Right ventricle myocardium superior (tissue), 1 donor: Measurements from ENCODE around the gene LEFTY2. TPM values are rescaled to one million over a fixed set of nuclear protein-coding genes. Genes with fewer than 3 reads are reported as not detected.
"Not testable (repeated sequence)": the region's sequence is repeated elsewhere in the genome, so short reads cannot be mapped to it uniquely, and the experiment has no call there.

Source experiments
- ATAC-seq: fragments of 200-7000 bp; cut with Tn5 transposase; one replicate; pipeline ENCODE4 v1.9.1; 2020; ENCODE audit warnings: mild to moderate bottlenecking; ENCODE audit not compliant: poor library complexity
- DNase-seq: peaks from one replicate; pipeline ENCODE4 v3.0.0-alpha.2; 2020
- intact Hi-C: fragments of 100-400 bp; cut with DNase I; formaldehyde crosslinking; loops from one replicate; pipeline ENCODE4 v1.11.2; 2022
- long read RNA-seq: library from polyadenylated mRNA; unstranded; transcript quantifications from one replicate; pipeline ENCODE4 v2.0.0, GENCODE V29; 2021
- total RNA-seq: library from RNA; stranded (reverse); fragmentation: NEBNext Ultra II Directional; extraction: Animal tissue kit (Norgen Biotek cat#: 25700); gene quantifications from one replicate; pipeline ENCODE4 v1.2.1, GENCODE V29; 2021
- donor health status: DM: no; HTN: yes; CAD: no; lungs with severe emphysema.

Gene LEFTY2, protein sequence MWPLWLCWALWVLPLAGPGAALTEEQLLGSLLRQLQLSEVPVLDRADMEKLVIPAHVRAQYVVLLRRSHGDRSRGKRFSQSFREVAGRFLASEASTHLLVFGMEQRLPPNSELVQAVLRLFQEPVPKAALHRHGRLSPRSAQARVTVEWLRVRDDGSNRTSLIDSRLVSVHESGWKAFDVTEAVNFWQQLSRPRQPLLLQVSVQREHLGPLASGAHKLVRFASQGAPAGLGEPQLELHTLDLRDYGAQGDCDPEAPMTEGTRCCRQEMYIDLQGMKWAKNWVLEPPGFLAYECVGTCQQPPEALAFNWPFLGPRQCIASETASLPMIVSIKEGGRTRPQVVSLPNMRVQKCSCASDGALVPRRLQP
- total RNA-seq: 0.24 TPM
- long read RNA-seq, partial matches to known transcripts: 0 of 3 reads
- long read RNA-seq, other reads (novel, unspliced or antisense): 0 of 3 reads

DNA sequence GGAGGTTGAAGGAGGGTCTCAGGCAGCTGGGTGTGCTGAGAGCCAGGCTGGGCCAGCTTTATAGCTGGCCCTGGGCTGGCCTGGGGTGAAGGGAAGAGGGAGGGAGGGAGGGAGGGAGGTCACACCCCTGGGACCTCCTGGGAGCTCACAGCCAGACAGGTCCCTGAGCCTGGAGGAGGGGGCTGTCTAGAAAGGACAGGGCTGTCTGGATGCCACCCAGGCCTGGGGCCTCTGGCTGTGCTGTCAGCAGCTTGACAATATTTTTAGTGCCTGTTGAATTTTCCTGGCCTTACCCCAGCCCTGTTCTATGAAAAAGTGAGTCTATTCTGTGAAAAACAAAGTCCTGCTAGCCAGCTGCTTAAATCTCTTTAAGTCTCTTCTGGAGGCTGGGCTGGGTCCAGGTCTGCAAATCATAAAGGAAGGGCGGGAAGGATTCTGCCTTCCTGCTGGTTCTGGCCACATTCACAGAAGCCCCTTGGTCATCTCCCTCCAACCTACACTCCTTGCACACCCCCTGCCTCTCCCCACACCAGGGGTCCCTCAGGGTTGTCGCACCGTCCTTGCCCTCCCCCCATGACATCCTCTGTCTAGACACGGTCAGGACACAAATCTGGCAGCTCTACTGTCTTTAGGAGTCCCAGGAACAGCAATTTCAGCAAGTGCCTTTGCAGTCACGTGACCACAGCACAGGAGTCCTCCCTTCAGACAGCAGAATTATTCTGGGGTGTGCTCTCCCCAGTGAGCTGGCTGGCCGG lies at the start of gene LEFTY2:
LEFTY2 (minus strand) TSS at position 34 of the 755 bp plus-strand sequence. CDS start 80 bp downstream, outside the sequence.
- ATAC-seq: peak; percentile 56
- intact Hi-C loops: no loop called here
- no peak for DNase-seq

DNA sequence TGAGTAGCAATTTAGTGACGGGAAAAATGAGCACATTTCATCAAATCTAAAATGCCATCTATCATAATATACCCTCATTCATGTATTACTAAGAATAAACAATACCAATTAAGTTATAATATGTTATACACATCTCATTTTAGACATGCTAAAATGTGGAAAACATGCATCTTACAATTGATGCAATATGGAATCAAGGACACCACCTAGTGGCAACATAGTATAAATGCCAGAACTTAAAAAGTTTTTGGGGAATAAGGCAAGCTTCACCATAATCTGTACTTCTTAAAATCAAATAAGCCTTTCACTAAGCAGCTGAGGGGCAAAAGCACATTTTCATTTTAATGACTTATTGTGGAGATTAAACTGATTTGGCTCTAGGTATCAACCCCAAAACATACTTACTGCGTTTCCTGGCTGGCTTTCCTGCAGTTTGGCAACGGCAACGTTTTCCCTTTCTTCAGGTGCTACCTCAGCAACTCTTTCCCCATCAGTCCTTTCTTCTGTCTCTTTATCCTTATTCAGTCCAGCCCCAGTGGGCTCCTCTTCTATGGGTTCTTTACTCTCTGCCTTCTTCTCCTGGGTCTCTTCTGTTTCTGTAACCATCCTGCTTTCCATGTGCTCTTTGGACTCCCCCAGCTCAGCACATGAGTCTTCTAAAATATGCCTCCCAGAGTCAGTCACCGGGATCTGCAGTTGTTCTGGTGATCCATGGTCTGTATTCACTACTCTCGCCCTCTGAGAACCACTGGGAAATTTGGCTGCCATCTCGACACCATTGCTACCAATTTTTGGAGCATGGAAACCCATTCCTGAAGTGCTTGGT lies 46.7 kb upstream of the LEFTY2 start:
- DNase-seq (no peak), ATAC-seq (no peak)
- intact Hi-C loops: no loop called here

DNA sequence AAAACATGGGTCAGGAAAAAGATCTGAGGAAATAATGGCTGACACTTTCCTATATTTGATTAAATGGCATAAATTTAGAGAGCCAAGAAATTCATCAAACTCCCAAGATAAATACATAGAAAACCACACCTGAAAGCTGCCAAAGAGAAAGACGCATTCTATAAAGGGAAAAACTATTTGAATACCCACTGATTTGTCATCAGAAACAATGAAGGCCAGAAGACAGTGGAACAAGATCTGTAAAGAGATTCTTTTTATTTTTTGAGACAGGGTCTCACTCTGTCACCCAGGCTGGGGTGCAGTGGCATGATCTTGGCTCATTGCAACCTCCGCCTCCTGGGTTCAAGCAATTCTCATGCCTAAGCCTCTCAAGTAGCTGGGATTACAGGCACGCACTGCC lies 40.7 kb upstream of the LEFTY2 start:
- DNase-seq (no peak), ATAC-seq (no peak)
- intact Hi-C loops: no loop called here

DNA sequence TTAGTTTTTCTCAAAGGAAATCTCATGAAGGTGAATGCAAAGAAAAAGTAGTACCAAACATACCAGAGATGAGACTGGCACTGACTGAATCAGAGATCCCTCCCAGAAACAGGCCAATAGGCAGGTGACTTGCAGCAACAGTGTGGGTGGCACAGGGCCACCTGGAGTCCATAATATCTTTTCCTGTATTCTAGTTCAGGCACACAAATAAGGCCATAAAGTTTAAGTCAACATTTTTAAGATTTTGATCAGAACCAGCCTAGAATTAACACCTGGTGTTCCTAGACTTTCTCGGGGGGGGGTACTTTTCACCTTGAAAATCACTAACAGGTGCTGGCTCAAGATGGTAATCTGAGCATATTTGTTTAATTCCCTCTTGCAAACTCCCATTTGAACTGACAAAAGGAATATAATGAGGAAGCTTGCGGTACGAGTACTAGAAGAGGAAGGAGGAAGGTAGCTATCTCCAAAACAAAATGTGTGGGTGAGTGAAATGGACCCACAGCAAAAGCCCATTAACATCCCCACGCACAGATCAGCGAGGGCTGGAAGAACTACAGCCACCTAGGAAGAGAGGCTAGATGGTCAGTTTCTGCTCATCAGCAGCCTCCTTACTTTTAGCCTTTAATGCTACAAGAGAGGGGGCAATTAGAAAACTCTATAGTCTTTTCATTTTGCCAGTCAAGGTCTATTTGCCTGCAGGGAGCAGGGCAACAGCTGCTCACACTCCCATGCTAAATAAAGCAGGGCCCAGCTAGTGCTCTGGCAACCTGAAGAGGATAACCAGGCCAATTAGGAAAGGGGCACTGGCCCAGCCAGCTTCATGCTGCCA lies 39.2 kb upstream of the LEFTY2 start:
- intact Hi-C loops: no loop called here
- ATAC-seq (peak; percentile 73), DNase-seq (no peak)

DNA sequence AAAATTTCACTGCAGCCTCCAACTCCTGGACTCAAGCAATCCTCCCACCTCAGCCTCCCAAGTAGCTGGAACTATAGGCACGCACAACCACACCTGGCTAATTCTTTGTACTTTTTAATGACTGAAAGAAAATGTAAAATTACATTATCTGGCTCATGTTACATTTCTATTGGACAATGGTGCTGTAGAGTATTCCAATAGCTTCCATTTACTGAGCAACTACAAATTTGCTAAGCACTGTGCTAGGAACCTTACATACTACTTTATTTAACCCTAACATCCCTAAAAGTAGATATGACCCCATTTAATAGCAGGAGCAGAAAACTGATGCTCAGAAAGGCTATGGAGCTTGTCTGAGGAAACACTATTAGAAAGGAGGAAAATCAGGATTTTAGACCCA lies 38.4 kb upstream of the LEFTY2 start:
- no peak for ATAC-seq
- no peak for DNase-seq
- intact Hi-C loops: loop anchor here (5.0 to 10.0 kb wide), 2 partner anchors 205 to 662 kb away; partner anchors contain the start of gene SRP9

DNA sequence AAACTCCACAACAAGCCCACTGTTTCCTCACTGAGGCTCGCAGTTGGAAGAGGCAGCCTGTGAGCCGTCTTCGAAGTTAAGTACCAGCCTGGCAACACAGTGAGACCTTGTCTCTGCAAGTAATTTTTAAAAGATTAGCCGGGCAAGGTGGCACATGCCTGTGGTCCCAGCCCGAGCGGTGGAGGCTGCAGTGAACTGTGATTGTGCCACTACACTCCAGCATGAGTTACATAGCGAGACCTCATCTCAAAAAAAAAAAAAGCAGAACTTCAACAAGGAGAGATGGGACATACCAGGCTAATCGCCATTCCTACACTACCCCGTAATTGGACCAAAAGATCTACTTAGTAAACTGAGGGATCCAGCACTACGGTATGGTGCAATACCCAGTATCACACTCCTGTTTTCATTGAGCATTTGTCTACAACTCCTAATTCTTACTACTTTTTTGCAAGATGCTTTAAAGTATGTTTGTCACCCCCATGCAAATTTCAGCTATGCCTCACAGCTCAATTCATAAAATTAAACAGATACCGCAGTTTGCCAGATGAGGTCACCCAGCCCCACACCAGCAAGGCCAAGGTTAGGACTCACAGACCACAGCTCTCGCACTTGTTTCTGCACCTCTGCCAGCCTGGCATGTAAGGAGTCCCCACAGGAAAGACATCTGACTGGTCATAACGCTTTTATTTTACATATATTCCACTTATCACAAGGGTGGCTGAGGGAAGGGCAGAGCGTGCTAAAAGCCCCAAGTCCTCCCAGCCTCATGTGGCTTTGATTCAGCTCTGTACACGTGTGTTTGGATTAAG lies 37.1 kb upstream of the LEFTY2 start:
- DNase-seq (no peak), ATAC-seq (no peak)
- intact Hi-C loops: loop anchor here (2.0 to 10.0 kb wide), 3 partner anchors 203 to 661 kb away; partner anchors contain the start of gene SRP9

DNA sequence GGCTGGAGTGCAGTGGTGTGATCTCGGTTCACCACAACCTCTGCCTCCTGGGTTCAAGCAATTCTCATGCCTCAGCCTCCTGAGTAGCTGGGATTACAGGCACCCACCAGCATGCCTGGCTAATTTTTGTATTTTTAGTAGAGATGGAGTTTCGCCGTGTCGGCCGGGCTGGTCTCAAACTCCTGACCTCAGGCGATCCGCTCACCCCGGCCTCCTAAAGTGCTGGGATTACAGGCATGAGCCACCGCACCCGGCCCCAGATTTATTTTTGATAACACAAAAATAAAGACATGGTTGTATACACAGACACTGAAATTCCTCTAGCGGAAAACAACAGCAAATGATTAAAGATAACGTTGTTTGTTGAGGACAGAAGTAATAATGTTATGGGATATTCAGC lies 34.1 kb upstream of the LEFTY2 start:
- not testable (repeated sequence) for ATAC-seq, DNase-seq
- intact Hi-C loops: loop anchor here (5.0 to 10.0 kb wide), 2 partner anchors 200 to 658 kb away; partner anchors contain the start of gene SRP9

DNA sequence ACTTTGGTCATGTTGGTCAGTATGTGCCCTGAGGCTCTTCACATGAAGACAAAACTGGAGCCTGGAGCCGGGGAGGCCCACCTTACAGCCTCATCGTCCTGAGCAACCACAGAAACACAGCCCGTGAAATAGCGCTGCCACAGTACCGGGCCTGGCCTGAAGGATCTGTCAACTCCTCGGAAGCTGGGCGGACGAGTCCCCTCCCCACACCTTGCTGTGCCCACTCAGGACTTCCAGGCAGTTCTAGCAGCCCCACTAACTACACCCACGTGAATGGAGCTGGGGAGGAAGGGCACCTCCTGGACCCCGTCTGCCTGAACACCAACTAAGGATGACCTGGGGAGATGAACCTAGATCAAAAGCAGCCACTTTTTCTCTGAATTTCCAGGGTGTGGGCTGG lies 33.4 kb upstream of the LEFTY2 start:
- no peak for DNase-seq
- ATAC-seq: no peak
- intact Hi-C loops: loop anchor here (10.0 kb wide), 1 partner anchor 200 kb away; the partner anchor contains the start of gene SRP9

DNA sequence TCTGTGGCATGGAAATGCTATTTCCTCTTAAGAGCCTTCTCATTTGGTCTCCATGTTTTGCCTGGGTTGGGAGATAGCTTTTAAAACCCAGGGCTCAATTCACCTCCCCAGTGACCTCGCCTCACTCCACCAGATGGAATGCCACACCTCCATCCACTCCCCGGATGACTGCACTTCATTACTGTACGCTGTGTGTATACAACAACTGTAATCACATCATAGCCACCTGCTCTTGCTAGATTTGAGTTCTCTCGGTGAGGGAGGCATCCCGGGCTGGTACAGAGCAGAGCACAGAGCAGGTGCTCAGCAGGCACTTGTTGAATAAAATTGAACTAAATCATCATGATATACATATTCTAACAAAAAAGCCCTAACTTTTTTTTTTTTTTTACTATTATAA lies 32.1 kb upstream of the LEFTY2 start:
- DNase-seq: no peak
- no peak for ATAC-seq
- intact Hi-C loops: loop anchor here (10.0 kb wide), 1 partner anchor 198 kb away; the partner anchor contains the start of gene SRP9

DNA sequence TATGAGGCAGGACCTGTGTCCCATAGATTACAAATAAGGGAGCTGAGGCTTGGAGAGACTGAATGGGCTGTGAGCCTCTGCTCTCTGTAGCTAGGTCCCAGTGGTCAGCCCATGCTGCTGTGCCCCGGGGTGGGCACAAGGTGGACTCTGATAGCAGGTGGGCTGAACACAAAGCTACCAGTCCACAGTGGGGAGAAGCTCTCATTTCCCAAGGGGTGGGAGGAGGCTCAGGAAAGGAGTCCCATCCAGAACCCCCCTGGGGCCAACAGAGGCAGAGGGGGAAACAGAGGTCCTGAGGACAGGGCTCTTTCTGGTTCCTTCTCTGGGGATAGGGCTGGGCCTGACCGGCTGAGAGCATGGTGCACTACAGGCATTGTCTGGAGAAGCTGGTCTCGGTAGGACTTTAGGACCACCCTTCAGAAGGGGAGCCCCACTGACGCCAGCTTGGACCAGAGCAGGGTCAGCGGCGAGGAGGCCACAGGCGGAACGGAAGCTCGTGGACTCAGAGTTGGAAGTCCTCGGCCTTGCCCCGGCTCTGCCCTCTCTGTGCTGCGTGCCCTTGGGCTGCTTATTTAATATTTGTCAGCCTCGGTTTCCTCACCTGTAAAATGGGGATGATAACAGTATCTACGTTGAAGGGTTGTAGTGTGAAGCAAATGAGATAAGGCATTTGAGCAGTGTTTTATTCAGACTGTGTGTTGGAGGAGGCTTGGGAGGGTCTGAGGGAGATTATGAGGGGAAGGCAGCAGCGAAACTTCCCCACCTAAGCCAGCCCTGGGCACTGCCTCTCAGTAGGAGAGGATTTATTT lies 31.5 kb upstream of the LEFTY2 start:
- ATAC-seq: no peak

DNA sequence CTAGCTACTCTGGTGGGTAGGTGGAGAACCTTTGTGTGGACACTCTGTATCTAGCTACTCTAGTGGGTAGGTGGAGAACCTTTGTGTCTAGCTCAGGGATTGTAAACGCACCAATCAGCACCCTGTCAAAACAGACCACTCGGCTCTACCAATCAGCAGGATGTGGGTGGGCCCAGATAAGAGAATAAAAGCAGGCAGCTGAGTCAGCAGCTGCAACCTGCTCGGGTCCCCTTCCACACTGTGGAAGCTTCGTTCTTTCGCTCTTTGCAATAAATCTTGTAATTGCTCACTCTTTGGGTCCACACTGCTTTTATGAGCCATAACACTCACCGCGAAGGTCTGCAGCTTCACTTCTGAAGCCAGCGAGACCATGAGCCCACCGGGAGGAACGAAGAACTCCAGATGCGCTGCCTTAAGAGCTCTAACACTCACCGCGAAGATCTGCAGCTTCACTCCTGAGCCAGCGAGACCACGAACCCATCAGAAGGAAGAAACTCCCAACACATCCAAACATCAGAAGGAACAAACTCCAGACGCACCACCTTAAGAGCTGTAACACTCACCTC lies 29.7 kb upstream of the LEFTY2 start:
- not testable (repeated sequence) for DNase-seq, ATAC-seq
- intact Hi-C loops: loop anchor here (10.0 kb wide), 1 partner anchor 196 kb away; the partner anchor contains the start of gene SRP9

More for the DNA sequence above, 31.5 kb upstream of the LEFTY2 start:
- DNase-seq: no peak
- intact Hi-C loops: loop anchor here (10.0 kb wide), 1 partner anchor 198 kb away; the partner anchor contains the start of gene SRP9

DNA sequence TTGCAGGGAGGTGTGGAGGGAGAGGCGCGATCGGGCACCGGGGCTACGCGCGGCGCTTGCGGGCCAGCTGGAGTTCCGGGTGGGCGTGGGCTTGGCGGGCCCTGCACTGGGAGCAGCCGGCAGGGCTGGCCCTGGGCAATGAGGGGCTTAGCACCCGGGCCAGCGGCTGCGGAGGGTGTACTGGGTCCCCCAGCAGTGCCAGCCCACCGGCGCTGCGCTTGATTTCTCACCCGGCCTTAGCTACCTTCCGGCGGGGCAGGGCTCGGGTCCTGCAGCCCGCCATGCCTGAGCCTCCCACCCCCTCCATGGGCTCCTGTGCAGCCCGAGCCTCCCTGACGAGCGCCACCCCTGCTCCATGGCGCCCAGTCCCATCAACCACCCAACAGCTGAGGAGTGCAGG lies 28.7 kb upstream of the LEFTY2 start:
- not testable (repeated sequence) for ATAC-seq, DNase-seq
- intact Hi-C loops: loop anchor here (10.0 kb wide), 1 partner anchor 195 kb away; the partner anchor contains the start of gene SRP9

DNA sequence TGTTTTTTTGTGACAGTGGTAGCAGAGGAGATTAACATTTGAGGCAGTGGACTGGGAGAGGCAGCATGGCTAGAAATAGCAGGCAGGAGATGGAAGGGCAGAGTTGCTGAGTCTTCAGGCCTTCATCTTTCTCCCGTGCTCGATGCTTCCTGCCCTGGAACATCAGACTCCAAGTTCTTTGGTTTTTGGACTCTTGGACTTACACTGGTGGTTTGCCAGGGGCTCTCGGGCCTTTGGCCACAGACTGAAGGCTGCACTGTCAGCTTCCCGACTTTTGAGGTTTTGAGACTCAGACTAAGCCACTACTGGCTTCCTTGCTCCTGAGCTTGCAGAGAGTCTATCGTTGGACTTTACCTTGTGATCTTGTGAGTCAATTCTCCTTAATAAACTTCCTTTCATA lies 24.2 kb upstream of the LEFTY2 start:
- ATAC-seq: no peak
- no peak for DNase-seq
- intact Hi-C loops: no loop called here

DNA sequence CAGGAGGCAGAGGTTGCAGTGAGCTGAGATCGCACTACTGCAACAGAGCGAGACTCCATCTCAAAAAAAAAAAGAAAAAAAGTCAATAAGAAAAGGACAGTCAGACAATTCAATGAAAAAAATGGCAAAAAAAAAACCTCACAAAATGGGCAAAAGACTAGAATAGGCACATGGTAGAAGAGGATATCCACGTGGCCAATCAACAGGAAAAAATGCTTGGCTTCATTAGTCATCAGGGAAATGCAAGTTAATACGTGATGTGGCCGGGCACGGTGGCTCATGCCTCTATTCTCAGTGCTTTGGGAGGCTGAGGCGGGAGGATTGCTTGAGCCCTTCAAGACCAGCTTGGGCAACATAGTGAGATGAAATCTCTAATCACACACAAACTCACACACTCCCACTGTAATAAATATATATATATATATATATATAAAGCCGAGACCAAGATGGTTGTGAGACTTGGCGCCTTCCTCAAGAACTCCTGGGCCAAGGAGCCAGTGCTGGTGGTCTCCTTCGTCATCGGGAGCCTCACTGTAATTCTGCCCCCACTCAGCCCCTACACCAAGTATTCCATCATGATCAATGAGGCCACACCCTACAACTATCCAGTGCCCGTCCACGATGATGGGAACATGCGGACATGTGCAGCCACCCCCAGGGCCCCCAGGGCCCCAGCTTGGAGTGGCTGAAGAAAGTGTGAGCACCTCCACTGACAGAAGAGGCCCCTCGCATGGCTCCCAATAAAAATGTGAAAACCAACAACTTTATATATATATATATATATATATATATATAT lies 22.9 kb upstream of the LEFTY2 start:
- ATAC-seq: no peak
- intact Hi-C loops: no loop called here

DNA sequence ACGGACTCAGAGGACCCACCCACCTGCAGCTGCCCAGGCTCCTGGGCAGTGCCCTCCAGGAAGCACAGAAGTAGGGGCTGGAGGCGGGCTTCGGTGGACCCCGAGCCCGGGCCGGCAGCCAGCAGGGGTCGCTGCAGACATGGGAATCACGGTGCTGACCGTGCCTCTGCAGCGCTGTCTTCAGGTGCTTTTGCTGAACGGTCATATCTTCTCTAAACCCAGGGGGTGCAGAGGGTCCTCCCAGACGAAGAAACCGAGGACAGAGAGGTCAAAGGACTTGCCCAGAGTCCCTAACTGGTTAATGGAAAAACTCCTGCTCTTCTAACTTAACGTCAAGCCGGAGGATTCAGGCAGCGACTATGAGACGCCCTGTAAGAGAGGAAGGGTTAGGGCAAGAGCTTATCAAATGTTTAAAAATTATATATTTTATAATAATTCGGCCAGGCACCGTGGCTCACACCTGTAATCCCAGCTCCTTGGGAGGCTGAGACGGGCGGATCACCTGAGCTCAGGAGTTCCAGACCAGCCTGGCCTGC lies 21.5 kb upstream of the LEFTY2 start:
- DNase-seq: peak; percentile 67
- intact Hi-C loops: no loop called here
- ATAC-seq: peak; percentile 65

More for the DNA sequence above, 22.9 kb upstream of the LEFTY2 start:
- no peak for DNase-seq
